Spinal cord (tissue), 10 donors: ENCODE results near the gene BAIAP2L2. TPM values are rescaled to one million over a fixed set of nuclear protein-coding genes. Genes with fewer than 3 reads are reported as not detected.
"Not testable (repeated sequence)": the region's sequence is repeated elsewhere in the genome, so short reads cannot be mapped to it uniquely, and the experiment has no call there.

Experiments
- DNase-seq, 6 donors: peaks; one replicate each; pipeline versions ENCODE4 v3.0.0 to v3.0.0-alpha.2; 2013 to 2015; ENCODE audit warnings: low spot score in 6 of 6, low read depth in 4 of 6
- H3K27ac ChIP-seq: one replicate; pipeline ENCODE4 v1.5.1; 2013; ENCODE audit warnings: low read depth, low read length, control low read depth
- H3K27me3 ChIP-seq: one replicate; pipeline ENCODE4 v1.6.1; 2013; ENCODE audit warnings: low read length; ENCODE audit not compliant: control insufficient read depth, insufficient read depth
- H3K36me3 ChIP-seq: one replicate; pipeline ENCODE4 v1.6.1; 2013; ENCODE audit warnings: low read length; ENCODE audit not compliant: control insufficient read depth, insufficient read depth
- H3K4me1 ChIP-seq: one replicate; pipeline ENCODE4 v1.6.1; 2013; ENCODE audit warnings: low read length; ENCODE audit not compliant: control insufficient read depth, insufficient read depth
- H3K4me3 ChIP-seq: one replicate; pipeline ENCODE4 v1.5.1; 2013; ENCODE audit warnings: low read depth, low read length, control low read depth
- H3K9me3 ChIP-seq: one replicate; pipeline ENCODE4 v1.6.1; 2013; ENCODE audit warnings: low read length; ENCODE audit not compliant: control insufficient read depth, insufficient read depth
- WGBS: methylation state at CpG from one replicate; pipeline ENCODE4 v1.1.5; 2013; ENCODE audit warnings: missing lambda C conversion rate; ENCODE audit not compliant: insufficient coverage; 5-methylcytosine and 5-hydroxymethylcytosine counted together
- polyA plus RNA-seq, 2 donors: library from polyadenylated mRNA; unstranded; fragments of 120-200 nt; gene quantifications; one replicate each; pipeline ENCODE4 v1.2.1, GENCODE V29; 2013; ENCODE audit not compliant: insufficient read length in 2 of 2
- total RNA-seq, 2 donors: library from RNA; depleted of rRNA in 1 of 2; stranded (reverse); fragments of 120-200 nt in 1 of 2; fragments of >200 nt in 1 of 2; gene quantifications; one replicate each; pipeline versions ENCODE4 v1.2.3 to v1.2.4, GENCODE V29; 2013 to 2014
- donor health status: healthy.

The BAIAP2L2 gene
- total and polyA plus RNA-seq, 4 donors = 0.10 to 11.3 (median 4.6) TPM

DNA sequence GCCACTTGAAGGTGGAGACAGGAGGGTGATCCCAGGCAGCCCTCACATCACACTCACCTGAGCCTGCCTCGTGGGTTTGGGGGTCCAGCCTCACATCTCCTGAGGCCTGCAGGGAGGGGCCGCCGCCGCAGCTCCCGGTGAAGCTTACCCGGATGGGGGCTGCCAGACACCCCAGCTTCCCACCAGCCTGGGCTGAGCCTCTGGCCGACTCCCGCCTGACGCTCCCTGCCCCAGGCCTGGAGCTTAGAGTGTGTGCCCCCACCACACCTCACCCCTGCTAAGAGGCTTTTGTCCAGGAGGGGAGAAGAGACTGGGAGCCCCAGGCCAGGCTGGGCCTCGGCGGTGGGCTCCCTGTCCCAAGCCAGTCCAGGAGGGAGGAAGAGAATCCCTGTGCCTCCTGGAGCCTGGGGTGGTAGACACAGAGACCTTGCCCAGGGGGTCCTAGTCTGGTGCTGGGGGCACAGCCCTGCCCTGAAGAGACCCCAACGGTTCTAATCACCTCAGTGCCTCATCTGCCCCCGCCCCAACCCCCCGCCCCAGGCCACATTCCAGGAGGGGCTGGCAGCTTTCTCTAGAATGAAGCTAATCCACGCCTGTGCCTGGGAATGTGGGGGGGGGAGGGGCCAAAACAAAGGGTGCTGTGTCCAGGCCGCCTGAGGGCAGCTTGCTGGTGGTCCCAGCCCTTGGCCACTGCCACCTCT is 26.4 kb downstream of the BAIAP2L2 start, which contains the start of gene SLC16A8:
Gene SLC16A8, minus strand, starts transcription at position 254 of the 701 bp plus-strand sequence. CDS start 1,311 bp downstream, outside the sequence.
- no peaks in the 10 kb centered on the region for H3K9me3 ChIP-seq
- H3K27me3 ChIP-seq = peaks cover 18% of the 10 kb centered on the region
- peaks cover 56% of the 10 kb centered on the region for H3K36me3 ChIP-seq
- peaks cover 57% of the 10 kb centered on the region for H3K4me1 ChIP-seq
- no peak within 1 kb of the TSS for H3K27ac ChIP-seq
- no peak for DNase-seq
- no peak within 1 kb of the TSS for H3K4me3 ChIP-seq
- 69% methylated on average over 12 of the region's 16 CpGs for WGBS

DNA sequence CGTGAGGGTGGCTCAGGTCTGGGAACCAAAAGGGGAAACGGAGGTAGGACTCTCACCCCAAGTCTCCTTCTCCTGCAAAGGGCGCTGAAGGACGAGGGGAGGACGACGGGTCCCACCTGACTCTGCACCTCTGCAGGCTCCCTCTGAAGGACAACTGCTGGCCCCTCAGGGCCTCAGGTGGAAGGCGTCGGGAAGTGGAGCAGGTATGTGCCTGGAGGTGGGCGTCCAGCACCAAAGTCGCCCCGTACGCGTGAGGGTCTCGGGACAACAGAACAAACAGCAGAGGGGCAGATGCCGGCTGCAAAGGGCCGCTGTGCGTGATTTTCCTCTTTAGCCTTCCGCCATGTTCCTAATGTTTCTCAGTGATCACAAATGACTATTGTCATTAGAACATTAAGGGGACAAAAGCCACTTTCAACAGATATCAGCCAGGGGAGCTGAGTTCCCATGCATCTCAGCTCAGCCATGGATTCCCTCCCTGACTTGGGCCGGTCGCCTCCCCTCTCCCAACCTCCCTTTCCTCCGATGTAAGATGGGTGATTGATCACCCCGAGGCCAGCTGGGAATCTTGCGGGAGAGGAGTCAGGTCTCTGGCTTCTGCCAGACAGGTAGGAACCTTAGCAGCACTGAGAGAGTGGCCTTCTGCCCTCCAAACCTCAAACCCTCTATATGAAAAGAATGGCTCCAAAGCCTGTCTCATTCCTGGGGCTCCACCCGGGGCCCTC is 27.3 kb downstream of the BAIAP2L2 start:
- Histone ChIP-seq H3K4me3 (no peak overlapping the region), H3K27me3 (peaks cover 18% of the 10 kb centered on the region), H3K27ac (no peak overlapping the region), H3K36me3 (peaks cover 55% of the 10 kb centered on the region), H3K4me1 (peaks cover 53% of the 10 kb centered on the region), H3K9me3 (no peaks in the 10 kb centered on the region)
- WGBS = 50% methylated on average over 21 of the region's 24 CpGs
- no peak for DNase-seq

DNA sequence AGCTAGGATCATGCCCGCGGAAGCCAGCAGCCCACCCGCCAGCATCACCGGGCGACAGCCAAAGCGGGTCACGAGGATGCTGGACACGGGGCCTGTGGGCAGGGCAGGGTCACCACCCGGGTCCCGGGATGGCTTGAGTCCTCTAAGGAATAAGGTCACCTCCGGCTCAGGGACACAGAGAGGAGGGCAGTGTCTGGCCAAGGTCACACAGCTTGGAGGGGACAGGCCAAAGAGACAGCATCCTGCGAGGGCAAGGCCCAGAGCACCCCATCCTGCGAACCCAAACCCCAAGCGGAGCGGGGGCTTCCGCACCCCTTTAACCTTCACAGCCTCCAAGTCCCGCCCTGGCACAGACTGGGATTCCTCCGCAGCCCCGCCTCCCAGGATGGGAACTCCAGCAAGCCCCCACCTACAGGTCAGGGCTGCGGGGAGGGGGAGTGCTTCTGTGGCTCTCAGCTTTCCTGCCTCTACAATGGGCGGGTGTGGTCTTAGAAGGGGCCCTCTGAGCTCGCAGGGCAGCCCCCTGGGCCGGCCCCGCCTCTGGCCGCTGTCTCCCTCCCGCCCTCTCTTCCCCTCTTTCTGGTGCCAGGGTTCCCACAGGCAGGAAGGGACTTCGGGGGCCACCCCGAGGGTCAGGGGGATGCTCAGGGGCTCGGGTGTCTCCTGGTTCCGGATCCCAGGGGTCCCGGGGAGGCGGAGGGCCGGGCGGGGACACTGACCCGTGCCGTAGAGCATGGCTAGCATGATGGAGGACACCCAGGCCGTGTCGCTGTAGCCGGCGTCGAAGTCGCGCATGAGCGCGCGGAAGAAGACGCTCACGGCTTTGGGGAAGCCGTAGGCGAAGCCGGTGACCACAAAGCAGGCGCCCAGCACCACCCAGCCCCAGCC is 28.3 kb downstream of the BAIAP2L2 start:
- Histone ChIP-seq H3K4me3 (peak overlapping the region; percentile 6), H3K27me3 (peaks cover 18% of the 10 kb centered on the region), H3K36me3 (peaks cover 55% of the 10 kb centered on the region), H3K9me3 (no peaks in the 10 kb centered on the region), H3K27ac (no peak overlapping the region), H3K4me1 (peaks cover 53% of the 10 kb centered on the region)
- no peak for DNase-seq
- WGBS = 13% methylated on average over 49 of the region's 52 CpGs

DNA sequence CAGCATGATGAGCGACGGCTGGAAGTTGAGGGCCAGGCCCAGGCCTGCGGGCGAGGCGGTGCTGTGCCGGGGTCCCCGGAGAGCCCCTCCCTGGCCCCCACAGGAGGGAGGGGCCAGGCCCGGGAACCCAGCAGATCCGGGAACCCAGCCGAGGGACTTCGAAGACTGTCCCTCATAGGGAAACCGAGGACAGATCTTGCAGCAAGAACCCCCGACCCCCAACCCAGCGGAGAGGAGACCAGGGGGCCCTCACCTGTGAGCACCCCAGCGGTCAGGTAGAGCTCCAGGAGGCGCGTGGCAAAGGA is 28.9 kb downstream of the BAIAP2L2 start:
- Histone ChIP-seq H3K4me3 (peak overlapping the region; percentile 6), H3K4me1 (peaks cover 53% of the 10 kb centered on the region), H3K36me3 (peaks cover 53% of the 10 kb centered on the region), H3K27ac (no peak overlapping the region), H3K27me3 (peaks cover 18% of the 10 kb centered on the region), H3K9me3 (no peaks in the 10 kb centered on the region)
- DNase-seq = no peak
- 12% methylated on average over 17 of the region's 17 CpGs for WGBS

DNA sequence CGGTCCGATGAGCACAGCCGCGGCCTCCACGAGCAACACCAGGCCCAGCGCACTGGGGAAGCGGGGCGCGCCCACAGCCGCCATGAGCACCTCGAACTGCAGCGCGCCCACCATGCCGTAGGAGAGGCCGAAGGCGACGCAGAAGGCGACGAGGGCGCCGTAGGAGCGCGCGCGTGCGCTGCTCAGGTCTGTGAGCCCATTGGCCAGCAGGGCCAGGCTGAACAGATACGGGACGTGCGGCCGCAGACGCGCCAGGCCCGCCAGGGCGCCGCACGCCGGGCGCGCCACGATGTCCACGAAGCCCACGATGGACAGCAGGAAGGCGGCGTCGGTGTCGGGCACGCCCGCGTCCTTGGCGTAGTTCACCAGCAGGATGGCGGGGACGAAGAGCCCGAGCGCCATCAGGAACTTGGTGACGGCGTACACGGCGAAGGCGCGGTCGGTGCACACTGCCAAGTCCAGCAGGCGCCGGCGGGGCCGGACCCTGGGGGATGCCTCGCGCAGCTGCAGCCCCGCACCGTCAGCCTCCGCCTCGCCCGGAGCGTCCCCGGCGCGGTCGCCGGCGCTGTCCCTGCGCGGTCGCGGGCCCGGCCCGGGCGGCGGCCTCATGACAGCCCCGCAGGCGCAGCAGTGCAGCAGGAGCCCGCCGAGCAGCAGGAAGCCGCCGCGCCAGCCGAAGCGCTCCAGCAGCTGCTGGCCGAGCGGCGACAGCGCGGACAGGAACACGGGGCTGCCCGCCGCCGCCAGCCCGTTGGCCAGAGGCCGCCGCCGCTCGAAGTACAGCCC is 29.4 kb downstream of the BAIAP2L2 start:
- Histone ChIP-seq H3K36me3 (peaks cover 52% of the 10 kb centered on the region), H3K4me1 (peaks cover 53% of the 10 kb centered on the region), H3K4me3 (peak overlapping the region; percentile 33), H3K27ac (no peak overlapping the region), H3K9me3 (no peaks in the 10 kb centered on the region), H3K27me3 (peaks cover 18% of the 10 kb centered on the region)
- 1% methylated on average over 110 of the region's 110 CpGs for WGBS
- peak in 4 of 6 donors; percentile 41 to 92 (median 69) for DNase-seq

DNA sequence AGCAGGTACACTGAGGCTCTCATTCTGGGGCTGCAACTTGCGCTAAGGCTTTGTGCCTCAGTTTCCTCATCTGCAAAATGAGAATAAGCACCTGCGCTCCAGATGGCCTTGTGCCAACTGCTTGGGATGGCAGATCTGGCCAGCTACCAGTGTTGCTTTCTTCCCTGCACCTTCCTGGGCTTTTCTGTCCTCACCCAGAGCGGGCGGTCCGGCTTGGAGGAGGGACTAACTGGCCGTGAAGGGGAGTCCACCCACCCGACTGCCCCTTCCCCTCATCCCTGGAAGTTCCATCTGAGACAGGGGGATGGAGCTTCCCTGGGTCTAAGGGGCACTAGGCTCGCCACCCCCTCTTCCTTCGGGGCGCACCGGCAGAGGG is 30.0 kb downstream of the BAIAP2L2 start:
- Histone ChIP-seq H3K36me3 (peaks cover 50% of the 10 kb centered on the region), H3K4me1 (peaks cover 55% of the 10 kb centered on the region), H3K27ac (no peak overlapping the region), H3K27me3 (peaks cover 18% of the 10 kb centered on the region), H3K9me3 (no peaks in the 10 kb centered on the region), H3K4me3 (peak overlapping the region; percentile 9)
- DNase-seq = no peak
- 35% methylated on average over 7 of the region's 11 CpGs for WGBS

DNA sequence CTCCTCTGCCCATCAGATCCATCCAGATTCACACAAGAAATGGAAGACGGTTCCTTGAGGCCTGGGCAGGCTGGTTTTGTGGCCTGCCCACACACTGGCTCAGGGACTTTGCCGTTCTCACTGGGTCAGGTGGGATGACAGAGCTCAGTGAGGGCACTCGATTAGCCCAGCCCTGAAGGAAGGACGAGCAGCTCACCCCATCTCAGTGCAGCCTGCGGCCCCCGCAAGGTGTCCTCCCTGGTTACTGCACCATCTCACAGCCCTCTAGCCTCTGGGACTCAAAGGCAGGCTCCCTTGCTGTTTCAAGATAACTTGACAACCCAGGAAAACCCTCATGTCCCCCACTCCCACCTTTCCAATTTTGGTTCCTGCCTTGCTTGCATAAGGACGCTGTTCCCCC is 30.7 kb downstream of the BAIAP2L2 start:
- H3K27ac ChIP-seq = no peak overlapping the region
- 86% methylated on average over 7 of the region's 7 CpGs for WGBS
- DNase-seq = no peak
- H3K4me3 ChIP-seq = no peak overlapping the region
- H3K9me3 ChIP-seq = no peaks in the 10 kb centered on the region
- peaks cover 50% of the 10 kb centered on the region for H3K36me3 ChIP-seq
- H3K27me3 ChIP-seq = peaks cover 18% of the 10 kb centered on the region
- H3K4me1 ChIP-seq = peaks cover 51% of the 10 kb centered on the region

DNA sequence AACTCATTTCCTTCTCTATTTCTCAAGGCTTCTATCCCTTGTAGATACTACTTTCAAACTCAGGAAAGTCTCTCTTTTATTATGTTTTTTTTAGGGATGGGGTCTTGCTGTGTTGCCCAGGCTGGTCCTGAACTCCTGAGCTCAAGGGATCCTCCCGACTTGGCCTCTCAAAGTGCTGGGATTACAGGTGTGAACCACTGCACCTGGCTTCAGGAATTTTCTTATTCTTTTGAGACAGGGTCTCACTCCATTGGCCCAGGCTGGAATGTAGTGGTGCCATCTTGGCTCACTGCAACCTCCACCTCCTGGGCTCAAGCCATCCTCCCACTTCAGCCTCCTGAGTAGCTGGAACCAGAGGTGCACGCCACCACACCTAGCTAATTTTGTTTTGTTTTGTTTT is 31.3 kb downstream of the BAIAP2L2 start:
- Histone ChIP-seq H3K27me3 (peaks cover 18% of the 10 kb centered on the region), H3K4me1 (peaks cover 45% of the 10 kb centered on the region), H3K36me3 (peaks cover 50% of the 10 kb centered on the region)
- 78% methylated on average over 1 of the region's 2 CpGs for WGBS
- H3K9me3 ChIP-seq, DNase-seq, H3K27ac ChIP-seq, H3K4me3 ChIP-seq: not testable (repeated sequence)
